Activated CD8-positive, alpha-beta memory T cell treated with anti-CD3 and anti-CD28 coated beads for 4 hours (primary cell): ENCODE data around the gene STK4.

Experiments
- DNase-seq, 2 donors: peaks; one replicate each; pipeline ENCODE4 v3.0.0-alpha.2; 2020; ENCODE audit warnings: low read depth in 2 of 2

STK4 gene

GRCh38 chr20:44966030-44966961, at the start of gene STK4:
Gene STK4 (plus strand): TSS chr20:44966512. CDS start chr20:44966569, 57 bp downstream.
- DNase-seq = peak; percentile 89 to 90

GRCh38 chr20:44916586-44916985, 49.7 kb upstream of the STK4 start:
- no peak for DNase-seq

GRCh38 chr20:44917399-44917798, 48.9 kb upstream of the STK4 start:
- DNase-seq = no peak

- DNase-seq = no peak
Observed at GRCh38 chr20:44918342-44918741, 48.0 kb upstream of the STK4 start.

- DNase-seq = no peak
Observed at GRCh38 chr20:44918761-44919160, 47.6 kb upstream of the STK4 start.

DNA sequence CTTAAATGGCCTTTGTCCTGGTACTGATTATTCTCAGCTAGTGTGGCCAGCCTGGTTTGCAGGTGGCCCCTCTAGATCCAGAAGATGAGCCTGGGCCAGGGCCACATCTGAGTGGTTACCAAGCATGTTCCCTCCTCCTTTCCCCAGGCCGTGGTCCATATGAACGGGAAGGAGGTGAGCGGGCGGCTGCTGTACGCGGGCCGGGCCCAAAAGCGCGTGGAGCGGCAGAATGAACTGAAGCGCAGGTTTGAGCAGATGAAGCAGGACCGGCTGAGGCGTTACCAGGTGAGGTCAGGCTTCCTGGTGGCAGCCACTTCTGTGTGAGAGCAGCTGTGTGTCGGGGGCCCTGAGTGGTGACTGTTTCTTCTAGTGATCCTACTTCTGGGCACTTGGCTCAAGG, 44.9 kb upstream of the STK4 start:
- DNase-seq = no peak

DNA sequence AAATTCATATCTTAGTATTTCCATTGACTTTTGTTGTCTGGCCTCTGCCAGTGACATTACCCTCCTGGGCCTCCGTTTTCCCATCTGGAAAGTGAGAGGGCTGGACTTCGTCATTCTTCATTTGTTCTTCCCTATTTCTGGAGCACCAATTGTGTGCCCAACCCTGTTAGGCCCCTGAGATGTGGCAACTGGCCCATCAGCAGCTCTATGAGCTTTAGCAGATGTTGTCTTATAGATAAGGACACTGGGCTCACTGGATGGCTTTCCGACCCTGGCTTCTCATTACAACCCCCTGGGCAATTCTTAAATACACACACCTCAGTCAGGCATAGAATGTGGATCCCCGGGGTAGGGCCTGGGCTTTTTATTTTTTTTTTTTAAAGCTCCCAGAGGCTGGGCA, 41.8 kb upstream of the STK4 start:
- DNase-seq = no peak

DNA sequence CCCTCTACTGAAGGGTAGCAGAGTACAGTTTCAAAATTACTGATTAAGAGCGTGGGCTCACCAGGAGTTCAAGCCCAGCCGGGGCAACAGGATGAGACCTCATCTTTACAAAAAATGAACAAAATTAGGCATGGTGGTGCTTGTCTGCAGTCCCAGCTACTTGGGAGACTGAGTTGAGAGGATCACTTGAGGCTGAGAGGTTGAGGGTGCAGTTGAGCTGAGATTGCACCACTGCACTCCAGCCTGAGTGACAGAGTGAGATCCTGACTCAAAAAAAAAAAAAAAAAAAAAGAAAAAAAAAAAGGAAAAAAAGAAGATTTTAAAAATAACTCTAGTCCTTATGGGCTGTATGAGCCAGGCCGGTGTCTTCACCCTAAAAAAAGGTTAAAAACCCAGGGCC, 37.7 kb upstream of the STK4 start:
- DNase-seq = no peak

DNA sequence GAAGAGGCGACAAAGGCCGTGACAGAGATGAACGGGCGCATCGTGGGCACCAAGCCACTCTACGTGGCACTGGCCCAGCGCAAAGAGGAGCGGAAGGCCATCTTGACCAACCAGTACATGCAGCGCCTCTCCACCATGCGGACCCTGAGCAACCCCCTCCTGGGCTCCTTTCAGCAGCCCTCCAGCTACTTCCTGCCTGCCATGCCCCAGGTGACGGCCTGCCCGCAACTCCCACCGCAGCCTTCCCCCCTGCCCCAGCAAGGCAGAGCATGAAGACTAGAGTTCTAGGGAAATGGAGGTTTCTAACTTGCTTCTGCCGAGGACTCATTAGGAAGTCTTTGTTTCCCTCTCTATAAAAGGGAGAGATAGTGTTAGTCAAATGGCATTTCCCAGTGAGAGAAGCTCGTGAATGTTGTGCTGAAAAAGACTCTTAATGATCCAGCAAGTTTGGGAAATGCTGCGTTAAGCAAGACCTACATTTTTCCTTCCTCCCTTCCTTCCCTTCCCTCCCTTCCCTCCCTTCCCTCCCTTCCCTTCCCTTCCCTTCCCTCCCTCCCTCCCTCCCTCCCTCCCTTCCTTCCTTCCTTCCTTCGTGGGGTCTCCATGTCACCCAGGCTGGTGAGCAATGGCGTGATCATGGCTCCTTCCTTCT, 35.7 kb upstream of the STK4 start:
- no peak for DNase-seq

- no peak for DNase-seq
Observed at GRCh38 chr20:44931911-44932310, 34.4 kb upstream of the STK4 start.

GRCh38 chr20:44932916-44933315, 33.4 kb upstream of the STK4 start:
- no peak for DNase-seq

DNA sequence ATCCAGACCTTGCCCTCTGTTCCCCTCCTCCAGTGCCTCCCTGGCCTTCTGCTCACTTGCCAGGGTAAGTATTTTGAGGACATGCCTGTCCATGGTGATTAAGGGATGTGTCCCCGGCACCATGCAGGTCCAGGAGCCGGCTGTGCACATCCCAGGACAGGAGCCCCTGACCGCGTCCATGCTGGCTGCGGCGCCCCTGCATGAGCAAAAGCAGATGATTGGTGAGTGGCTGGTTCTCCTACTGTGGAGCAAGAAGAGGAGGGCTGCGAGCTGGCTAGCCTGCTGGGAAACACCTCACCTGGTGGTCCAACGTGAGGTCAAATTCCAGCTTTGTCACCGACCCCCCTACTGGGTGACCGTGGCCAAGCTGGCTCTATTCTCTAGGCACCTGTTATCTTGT, 29.8 kb upstream of the STK4 start:
- DNase-seq = no peak

DNA sequence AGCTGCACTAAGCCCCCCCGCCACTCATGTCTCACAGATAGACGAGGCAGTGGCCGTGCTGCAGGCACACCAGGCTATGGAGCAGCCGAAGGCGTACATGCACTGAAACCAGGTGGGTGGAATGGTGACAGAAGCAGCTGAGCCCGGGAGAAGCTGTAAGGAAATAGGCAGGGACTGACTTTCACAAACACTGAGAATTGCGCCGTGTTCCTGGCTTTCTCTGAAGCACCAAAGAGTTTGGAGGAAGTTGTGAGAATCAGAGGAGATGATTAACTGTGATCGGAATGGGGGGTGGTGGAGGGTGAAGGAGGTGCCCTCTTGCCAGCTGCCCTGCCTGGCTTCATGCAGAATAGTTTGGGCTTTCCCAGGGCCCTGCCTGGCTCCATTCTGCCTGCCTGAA, 27.7 kb upstream of the STK4 start:
- DNase-seq = no peak

DNA sequence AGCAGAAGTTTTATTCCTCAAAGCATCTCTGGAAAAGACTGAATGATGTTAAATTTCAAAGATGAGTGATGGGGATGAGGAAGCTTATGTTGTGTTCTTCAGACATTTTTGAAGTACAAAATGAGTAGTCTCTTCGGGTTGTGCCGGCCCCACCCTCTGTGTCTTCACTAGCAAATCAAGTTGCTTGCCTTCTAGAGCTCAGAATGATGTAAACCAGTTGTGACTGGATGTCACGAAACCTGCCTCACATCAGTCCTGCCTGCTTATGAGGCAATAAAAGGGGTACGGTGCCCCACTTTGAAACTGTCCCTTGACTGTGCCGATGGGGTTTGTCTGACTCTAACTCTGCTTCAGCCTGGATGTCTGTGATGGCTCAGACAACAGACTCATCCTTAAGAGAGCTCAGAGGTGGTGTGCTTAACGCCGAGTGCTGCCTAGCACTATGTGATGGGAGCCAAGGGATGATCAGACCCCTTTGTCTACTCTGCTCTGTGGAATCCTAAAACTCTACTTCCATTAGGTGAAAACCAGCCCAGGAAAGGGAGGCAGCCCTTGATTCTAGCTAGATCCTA, 25.1 kb upstream of the STK4 start:
- DNase-seq = no peak

DNA sequence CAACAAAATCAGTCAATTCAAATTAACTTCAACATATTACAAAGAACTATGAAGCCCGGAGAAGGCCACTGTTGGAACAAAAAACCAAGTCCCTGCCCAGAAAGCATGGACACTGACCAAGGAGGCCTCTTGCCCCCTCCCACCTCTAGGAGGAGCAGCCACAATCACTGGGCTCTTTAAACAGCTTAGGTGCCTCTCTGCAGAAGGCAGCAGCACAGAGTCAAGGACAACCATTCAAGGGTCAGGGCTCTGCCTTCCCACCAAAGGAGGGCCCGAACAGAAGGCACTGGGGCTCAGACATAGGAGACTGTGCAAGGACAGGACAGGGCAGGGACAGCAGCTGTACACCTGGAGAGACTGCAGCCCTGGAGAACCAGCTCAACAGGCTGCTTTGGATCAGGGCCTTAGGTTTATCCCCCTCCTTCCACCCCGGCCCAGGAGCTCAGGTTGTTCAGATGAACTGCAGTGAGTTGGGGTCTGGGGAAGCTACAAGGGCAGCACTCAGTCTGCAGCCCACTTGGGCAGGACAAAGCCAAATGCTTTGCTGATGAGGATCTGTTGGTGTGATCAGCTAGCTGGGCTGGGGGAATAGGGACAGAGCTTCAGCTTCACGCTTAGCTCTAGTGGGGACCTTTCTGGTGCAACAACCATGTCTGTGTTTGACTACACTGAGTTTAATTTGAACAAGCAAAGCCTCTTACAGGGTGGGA, 23.9 kb upstream of the STK4 start:
- no peak for DNase-seq

DNA sequence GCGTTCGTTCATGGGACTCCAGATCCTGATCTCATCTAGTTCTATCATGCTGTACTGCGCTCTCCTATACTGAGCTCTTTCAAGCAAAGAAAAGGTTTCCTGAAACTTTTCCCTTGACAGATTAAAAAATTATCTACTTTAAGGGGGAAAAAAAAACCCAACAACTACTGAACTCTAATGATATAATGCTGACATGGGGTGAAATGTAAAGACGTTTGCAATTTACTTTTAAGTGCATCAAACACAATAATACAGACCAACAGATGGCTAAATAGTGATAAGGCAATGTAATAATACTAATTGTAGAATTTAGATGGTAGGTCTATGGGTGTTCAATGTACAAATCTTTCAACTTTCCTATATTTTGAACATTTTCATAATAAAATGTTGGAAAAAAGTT, 22.5 kb upstream of the STK4 start:
- no peak for DNase-seq

GRCh38 chr20:44945261-44945660, 21.1 kb upstream of the STK4 start:
- no peak for DNase-seq

DNA sequence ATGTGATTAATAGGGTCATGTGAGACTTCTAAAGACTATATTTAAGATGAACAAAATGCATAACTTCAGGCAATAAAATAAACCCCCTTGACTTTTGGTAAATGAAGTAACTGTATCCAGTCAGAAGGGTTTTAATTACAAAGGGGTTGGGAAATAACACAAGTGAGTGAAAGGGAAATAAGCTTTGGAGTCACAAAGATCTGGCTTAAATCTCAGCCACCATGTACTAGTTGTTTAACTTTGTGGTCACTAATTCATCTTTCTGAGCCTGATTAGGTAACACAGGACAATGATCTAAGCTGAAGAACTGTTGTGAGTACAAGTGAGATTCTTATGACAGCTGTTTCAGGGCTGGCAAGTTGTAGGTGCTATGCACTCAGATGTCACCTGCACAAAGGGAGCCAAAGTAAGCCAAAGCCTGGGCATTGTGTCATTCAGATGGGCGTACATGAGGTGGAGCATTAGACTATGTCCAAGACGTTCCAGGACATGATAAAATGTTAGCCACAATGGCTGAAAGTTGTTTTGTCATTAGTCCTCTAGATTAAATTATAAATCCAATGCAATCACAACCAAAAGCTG, 19.9 kb upstream of the STK4 start:
- DNase-seq = no peak

- DNase-seq = no peak
Observed at GRCh38 chr20:44948107-44948506, 18.2 kb upstream of the STK4 start.

GRCh38 chr20:44948513-44948912, 17.8 kb upstream of the STK4 start:
- no peak for DNase-seq

DNA sequence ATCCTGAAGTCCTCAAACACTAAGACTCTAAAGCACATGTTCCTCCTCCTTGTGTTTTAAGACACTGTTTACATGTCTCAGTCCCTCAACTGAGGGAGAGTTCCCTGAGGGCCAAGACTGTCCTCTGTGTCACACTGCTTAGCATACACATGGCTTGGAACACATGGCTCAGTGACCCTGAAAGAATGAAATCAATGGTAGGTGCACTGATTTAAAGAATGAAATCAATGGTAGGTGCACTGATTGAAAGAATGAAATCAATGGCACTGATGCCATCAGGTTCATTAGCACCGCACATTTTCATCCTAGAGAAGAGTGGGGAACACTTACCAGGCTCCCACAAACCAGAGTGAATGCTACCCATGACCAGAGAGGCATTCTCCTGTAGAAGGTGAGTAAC, 15.9 kb upstream of the STK4 start:
- no peak for DNase-seq

DNA sequence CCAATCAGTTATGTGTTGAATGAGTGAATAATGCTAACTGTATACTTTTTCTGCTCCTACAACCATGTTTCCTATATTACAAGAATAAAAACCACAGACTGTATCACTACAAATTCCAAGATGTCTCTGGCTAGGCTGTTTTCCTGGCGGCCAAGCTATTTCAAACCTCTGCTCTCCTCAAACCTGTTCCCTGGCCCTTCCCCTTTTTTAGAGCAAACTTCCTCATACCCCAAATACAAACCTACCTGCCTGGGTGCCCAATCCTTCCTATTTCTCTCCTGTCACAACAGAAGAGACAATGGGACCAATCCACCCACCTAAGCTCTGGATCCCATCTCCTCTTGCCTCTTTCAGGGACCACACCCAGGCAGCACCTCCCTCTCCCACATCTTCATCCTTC, 13.6 kb upstream of the STK4 start:
- no peak for DNase-seq
